ENCODE data around the gene CREB5. TPM values are rescaled to one million over a fixed set of nuclear protein-coding genes. Genes with fewer than 3 reads are reported as not detected.

The CREB5 gene
- total and polyA plus RNA-seq, 2 donors (not counting 3 experiments of a cell fraction or from before 2014, with no cell fraction given): 19.6 to 28.4 TPM

DNA sequence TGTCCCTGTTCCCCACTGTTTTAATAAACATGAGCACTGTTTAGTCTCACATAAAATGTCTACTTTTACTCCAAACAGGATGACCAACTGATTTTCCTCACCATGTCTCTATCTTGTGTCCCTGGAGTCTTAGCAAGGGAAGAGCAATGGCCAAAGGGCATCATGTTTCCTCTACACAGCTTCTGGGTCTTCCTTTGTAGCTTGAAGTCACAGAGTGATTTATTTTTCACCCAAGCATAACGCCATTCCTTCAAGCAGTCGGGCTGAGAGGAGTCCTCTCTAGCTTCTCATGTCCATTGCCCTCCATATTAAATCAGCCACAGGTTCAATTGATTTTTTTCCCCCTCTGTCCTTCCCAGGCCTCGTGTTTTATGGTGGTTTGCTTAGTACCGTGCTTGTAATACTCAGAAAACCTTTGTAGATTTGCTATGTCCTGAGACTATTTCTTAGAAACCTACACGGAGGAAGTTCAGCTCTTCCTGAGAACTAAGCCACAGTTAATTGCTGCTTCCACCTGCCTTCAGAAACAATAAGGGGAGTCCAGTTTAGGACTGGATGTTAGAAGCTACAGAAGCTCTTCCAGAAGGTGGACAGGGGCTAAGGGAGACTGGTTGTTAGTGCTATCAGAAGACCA, 178.8 kb downstream of the CREB5 start:
- Histone ChIP-seq H3K79me2 (ENCODE audit: control insufficient read depth, insufficient read depth, low read length) (no peaks in the 10 kb centered on the region), H3K4me1 (ENCODE audit: control insufficient read depth, extremely low read depth, insufficient read depth, low read length) (no peaks in the 10 kb centered on the region), H3K4me2 (ENCODE audit: insufficient read depth, low read length) (no peak overlapping the region), H3K27me3 (ENCODE audit: control insufficient read depth in 2 of 2, insufficient read depth in 2 of 2, low read length in 2 of 2) (peaks cover 0 to 4% of the 10 kb centered on the region in 2 experiments), H3K27ac (ENCODE audit: insufficient read depth, low read depth, low read length) (no peak overlapping the region), H2AFZ (ENCODE audit: low read depth, low read length) (no peak overlapping the region), H3K9ac (replicated peaks; ENCODE audit: extremely low read depth, insufficient read depth, low read length) (no peak overlapping the region), H3K9me3 (replicated peaks; ENCODE audit: control insufficient read depth, insufficient read depth, low read length) (no peaks in the 10 kb centered on the region), H3K4me3 (replicated peaks in 1 of 3; ENCODE audit: insufficient read depth in 1 of 3, low read depth in 1 of 3, low read length in 3 of 3) (no peak overlapping the region), H3K36me3 (ENCODE audit: control insufficient read depth in 2 of 2, extremely low read depth in 1 of 2, insufficient read depth in 2 of 2, low read length in 2 of 2) (no peaks in the 10 kb centered on the region), H4K20me1 (replicated peaks; ENCODE audit: control insufficient read depth, extremely low read depth, insufficient read depth, low read length) (no peaks in the 10 kb centered on the region), H3K9me1 (replicated peaks; ENCODE audit: control insufficient read depth, extremely low read depth, insufficient read depth, low read length) (no peaks in the 10 kb centered on the region)
- intact Hi-C loops (cut with micrococcal nuclease): no loop called here
- FAIRE-seq: no peak
- POLR2A ChIA-PET: no interaction called here
- no TSS peak for BruUV-seq (replicated peaks)
- CTCF ChIA-PET: interaction anchor here (0.7 kb wide), 1 partner anchor 263 kb away, joined by 3 read pairs; no protein-coding TSS in a partner anchor
- TF ChIP-seq MYC (IDR thresholded peaks at IDR 0.05; ENCODE audit: low read depth, low read length) (no peak), EZH2 (IDR thresholded peaks at IDR 0.05; ENCODE audit: borderline replicate concordance, low read depth, low read length, severe bottlenecking) (no peak), GATA2 (IDR thresholded peaks at IDR 0.05; ENCODE audit: insufficient read depth, insufficient read length, low read depth, low read length) (no peak), POLR2AphosphoS5 (IDR thresholded peaks at IDR 0.05; ENCODE audit: insufficient read depth, low read depth, low read length) (no peak), JUN (IDR thresholded peaks at IDR 0.05; ENCODE audit: borderline replicate concordance, insufficient read depth, insufficient read length, low read depth) (no peak), FOS (IDR thresholded peaks at IDR 0.05; ENCODE audit: borderline replicate concordance, insufficient read depth, low read length) (no peak), POLR2A (IDR thresholded peaks at IDR 0.05; ENCODE audit: low read depth, low read length) (no peak)
- TF ChIP-seq, protein P1, sequence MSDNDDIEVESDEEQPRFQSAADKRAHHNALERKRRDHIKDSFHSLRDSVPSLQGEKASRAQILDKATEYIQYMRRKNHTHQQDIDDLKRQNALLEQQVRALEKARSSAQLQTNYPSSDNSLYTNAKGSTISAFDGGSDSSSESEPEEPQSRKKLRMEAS (IDR thresholded peaks at IDR 0.05; ENCODE audit: insufficient read depth, insufficient read length): no peak
- TF ChIP-seq, protein P2, sequence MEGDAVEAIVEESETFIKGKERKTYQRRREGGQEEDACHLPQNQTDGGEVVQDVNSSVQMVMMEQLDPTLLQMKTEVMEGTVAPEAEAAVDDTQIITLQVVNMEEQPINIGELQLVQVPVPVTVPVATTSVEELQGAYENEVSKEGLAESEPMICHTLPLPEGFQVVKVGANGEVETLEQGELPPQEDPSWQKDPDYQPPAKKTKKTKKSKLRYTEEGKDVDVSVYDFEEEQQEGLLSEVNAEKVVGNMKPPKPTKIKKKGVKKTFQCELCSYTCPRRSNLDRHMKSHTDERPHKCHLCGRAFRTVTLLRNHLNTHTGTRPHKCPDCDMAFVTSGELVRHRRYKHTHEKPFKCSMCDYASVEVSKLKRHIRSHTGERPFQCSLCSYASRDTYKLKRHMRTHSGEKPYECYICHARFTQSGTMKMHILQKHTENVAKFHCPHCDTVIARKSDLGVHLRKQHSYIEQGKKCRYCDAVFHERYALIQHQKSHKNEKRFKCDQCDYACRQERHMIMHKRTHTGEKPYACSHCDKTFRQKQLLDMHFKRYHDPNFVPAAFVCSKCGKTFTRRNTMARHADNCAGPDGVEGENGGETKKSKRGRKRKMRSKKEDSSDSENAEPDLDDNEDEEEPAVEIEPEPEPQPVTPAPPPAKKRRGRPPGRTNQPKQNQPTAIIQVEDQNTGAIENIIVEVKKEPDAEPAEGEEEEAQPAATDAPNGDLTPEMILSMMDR (IDR thresholded peaks at IDR 0.05; ENCODE audit: extremely low read depth in 1 of 2, insufficient read depth in 1 of 2, low read depth in 1 of 2, low read length in 2 of 2): no peak
- dilution Hi-C loops (cut with MboI; ENCODE audit: extremely low pct_ligation_motif_present, low sequenced_read_pairs): no loop called here
- DNase-seq (ENCODE audit: low read depth, low spot score): no peak

Measured in endothelial cell of umbilical vein (primary cell).